Measurements from ENCODE around the gene LIN37.

DNA sequence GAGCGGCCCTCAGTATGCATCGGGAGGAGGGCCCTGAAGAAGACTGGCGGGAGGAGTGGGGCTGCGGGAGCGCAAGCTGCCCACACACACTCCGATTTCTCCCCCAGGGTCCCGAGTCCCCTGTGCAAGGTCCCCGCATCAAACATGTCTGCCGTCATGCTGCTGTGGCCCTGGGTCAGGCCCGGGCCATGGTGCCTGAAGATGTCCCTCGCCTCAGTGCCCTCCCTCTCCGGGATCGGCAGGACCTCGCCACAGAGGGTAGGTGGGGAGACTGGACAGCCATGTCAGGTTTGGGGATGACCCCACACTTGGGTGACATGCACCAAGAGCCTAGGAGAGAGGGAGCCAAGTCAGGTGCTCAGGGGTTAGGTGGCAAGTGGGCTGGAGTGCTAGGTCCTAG lies 25.9 kb upstream of the LIN37 start:
- TF ChIP-seq, protein P1, sequence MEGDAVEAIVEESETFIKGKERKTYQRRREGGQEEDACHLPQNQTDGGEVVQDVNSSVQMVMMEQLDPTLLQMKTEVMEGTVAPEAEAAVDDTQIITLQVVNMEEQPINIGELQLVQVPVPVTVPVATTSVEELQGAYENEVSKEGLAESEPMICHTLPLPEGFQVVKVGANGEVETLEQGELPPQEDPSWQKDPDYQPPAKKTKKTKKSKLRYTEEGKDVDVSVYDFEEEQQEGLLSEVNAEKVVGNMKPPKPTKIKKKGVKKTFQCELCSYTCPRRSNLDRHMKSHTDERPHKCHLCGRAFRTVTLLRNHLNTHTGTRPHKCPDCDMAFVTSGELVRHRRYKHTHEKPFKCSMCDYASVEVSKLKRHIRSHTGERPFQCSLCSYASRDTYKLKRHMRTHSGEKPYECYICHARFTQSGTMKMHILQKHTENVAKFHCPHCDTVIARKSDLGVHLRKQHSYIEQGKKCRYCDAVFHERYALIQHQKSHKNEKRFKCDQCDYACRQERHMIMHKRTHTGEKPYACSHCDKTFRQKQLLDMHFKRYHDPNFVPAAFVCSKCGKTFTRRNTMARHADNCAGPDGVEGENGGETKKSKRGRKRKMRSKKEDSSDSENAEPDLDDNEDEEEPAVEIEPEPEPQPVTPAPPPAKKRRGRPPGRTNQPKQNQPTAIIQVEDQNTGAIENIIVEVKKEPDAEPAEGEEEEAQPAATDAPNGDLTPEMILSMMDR (IDR thresholded peaks at IDR 0.05; ENCODE audit: low read depth, low read length): no peak
- TF ChIP-seq EZH2phosphoT487 (IDR thresholded peaks at IDR 0.05; ENCODE audit: low read depth): no peak
